ENCODE data around the gene KHDC1L. TPM values are rescaled to one million over a fixed set of nuclear protein-coding genes. Genes with fewer than 3 reads are reported as not detected.
"Not testable (repeated sequence)": the region's sequence is repeated elsewhere in the genome, so short reads cannot be mapped to it uniquely, and the experiment has no call there.

The KHDC1L gene
- total RNA-seq, 1 donor from 2014 or later, result 0.32 TPM

DNA sequence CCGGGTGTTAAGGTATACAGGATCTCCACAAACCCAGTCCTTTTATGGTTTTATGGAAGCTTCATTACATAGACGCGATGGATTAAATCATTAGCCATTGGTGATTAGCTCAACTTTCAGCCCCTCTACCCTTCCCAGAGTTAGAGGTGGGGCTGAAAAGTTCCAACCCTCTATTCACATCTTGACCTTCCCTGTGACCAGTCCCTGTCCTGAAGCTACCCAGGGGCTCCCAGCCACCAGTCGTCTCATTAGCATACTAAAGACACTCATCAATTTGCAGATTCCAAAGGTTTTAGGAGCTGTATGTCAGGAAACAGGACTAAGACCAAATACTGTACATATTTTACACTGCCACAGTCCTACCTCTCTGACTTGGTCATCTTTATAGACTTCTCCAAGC lies 21.0 kb downstream of the KHDC1L start:
- ATAC-seq, result no peak

GRCh38 chr6:73203098-73203497 lies 22.2 kb downstream of the KHDC1L start:
- no peak for ATAC-seq

GRCh38 chr6:73200735-73201134 lies 24.6 kb downstream of the KHDC1L start:
- no peak for ATAC-seq

DNA sequence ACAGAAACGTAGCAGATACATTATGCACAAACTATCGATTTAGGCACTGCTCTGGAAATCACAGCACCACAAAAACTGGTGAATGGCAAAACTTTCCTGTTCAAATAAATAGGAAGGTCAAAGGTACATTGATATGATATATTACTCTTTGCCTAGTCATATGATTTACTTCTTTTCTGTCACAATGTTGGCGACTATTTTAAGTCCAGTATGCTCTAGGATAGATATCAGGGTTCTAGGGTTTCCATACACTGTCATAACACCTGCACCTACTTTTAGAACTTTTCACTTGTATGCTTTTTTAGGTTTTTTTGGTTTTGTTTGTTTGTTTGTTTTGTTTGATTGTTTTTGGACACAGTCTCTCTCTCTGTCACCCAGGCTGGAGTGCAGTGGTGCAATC lies 25.0 kb downstream of the KHDC1L start:
- ATAC-seq, result no peak

DNA sequence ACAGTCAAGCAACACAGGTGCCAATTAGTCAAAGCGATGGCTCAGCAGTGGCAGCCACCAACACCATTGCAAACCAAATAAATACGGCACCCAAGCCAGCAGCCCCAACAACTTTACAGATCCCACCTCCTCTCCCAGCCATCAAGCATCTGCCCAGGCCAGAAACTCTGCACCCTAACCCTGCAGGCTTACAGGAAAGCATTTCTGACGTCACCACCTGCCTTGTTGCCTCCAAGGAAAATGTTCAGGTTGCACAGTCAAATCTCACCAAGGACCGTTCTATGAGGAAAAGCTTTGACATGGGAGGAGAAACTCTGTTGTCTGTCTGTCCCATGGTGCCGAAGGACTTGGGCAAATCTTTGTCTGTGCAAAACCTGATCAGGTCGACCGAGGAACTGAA lies 30.6 kb downstream of the KHDC1L start:
- ATAC-seq, result no peak

GRCh38 chr6:73193302-73193701 lies 32.0 kb downstream of the KHDC1L start:
- ATAC-seq, result not testable (repeated sequence)

DNA sequence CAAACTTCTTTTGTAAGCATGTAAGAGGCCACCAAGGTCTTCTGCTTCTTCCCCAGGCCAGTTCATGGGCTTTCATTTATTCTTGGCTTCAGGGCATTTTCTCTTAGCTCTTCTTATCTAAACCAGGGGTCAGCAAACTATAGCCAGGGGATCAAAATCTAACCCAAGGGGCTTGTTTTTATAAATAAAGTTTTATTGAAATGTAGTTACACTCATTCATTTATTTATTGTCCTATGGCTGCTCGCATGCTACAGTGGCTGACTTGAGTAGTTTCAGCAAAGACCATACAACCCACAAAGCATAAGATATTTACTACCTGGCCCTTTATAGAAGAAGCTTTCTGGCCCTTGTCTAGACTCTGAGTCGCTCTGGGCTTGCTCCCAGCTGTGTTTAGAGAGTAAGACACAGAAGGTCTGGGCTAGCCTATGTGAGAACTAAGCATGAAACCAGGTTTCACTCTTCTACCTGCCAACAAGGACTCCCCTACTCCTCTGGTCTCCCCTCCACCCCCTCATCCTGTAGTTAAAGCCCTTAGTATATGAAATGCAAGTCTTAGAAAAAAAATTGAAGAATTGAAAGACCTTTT lies 43.2 kb downstream of the KHDC1L start:
- no peak for ATAC-seq

GRCh38 chr6:73180763-73181619 lies 44.3 kb downstream of the KHDC1L start:
- ATAC-seq, result peak; percentile 88

DNA sequence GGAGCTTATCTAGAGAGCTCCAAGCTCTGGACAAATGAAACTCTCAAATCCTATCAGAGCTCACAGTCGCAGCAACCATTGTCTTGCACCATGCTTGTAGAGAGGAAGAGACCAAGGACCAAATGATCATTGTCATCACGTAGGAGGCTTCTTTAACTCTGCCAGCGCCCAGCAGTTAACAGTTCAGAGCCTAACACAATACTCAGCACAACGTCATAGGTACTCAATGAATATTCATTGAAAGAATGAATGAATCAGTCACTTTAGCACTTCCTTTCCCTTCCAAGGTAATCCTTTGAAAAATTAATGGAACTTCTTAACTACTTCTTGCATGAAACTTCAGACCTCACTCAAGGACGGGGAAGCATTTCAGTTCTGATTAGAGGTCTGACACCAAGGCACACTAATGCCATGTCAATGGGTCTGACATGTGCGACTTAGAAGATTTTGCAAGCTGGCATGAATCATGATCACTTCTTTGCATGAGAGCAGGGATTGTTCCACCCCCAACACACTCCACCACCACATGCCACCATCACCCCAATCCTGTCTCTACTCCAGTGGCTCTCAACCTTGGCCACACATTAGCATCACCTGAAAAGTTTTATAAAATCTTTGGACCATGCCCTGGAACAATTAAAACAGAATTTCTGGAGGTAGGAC lies 45.1 kb downstream of the KHDC1L start:
- no peak for ATAC-seq

DNA sequence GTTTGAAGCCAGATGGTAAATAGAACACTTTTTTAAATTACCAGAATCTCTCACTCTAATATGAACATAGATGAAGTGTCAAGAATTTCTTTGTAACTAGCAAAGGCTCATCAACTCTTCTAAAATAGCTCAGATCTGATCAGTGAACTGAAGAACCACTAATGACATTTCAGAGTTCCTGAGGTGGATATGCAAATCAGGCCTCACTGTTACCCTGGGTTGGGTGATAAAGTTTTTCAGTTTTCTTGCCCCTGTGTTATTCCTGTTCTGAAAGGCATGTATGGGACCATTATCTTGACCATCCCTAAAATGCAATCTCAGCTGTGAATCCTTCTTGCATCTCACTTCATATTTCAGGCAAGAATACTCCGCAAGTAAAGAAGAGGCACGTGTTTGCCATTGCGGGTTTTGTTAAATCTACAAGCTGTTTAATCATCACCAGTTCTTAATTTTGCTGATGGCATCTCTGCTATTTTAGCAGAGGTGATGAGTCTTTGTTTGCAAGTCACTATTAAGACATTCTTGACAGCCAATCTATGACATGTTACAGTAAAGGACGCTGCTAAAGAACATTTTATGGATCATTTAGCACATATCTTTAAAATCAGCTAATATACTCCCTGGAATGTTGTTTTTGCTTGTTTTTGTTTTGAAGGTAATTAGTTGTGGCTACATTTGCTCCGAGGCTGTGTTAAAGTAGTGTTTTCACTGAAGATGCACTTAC lies 47.9 kb downstream of the KHDC1L start:
- no peak for ATAC-seq

DNA sequence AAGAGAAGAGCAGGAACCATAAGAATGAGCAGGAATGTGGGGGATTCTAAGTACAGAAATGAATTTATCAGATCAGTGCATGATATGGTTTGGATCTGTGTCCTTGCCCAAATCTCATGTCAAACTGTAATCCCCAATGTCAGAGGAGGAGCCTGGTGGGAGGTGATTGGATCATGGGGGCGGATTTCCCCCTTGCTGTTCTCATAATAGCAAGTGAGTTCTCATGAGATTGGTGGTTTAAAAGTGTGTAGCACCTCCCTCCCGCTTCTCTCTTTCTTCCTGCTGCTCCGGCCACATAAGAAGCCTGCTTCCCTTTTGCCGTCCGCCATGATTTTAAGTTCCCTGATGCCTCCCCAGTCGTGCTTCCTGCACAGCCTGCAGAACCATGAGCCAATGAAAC lies 49.2 kb downstream of the KHDC1L start:
- ATAC-seq, result no peak

DNA sequence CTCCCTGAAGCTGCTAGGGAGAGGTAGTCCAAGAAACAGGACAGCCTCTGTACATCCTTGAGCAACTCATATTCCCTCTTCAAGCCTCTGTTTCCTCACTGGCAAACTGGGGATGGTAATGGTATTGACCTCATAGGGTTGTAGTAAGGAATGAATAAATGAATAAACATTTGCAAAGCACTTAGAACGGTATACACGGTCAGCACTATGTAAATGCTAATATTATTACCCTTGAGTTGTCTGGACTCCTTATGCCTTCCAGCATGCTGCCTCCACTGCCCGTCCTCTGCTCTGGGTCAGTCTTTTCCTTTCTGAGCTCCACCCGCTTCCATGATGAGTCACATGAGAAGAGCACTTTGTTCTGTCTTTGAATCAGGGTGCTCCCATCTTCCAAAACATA lies 50.6 kb downstream of the KHDC1L start:
- no peak for ATAC-seq

Other genes starting within 250 kb of the KHDC1L start
- 0.88 TPM for gene KHDC1, start 37.7 kb upstream of the KHDC1L start, total RNA-seq
- gene DPPA5, start 128.8 kb upstream of the KHDC1L start, total RNA-seq, result not detected
- not detected for gene KHDC3L, start 137.2 kb upstream of the KHDC1L start, total RNA-seq
- 0.36 TPM for gene OOEP, start 144.4 kb upstream of the KHDC1L start, total RNA-seq
- gene DDX43, start 169.3 kb upstream of the KHDC1L start, total RNA-seq, result 0.56 TPM
- gene CGAS, start 226.8 kb upstream of the KHDC1L start, total RNA-seq, result 8.6 TPM
- gene MTO1, start 236.2 kb upstream of the KHDC1L start, total RNA-seq, result 18.5 TPM

Data from esophagus mucosa (tissue), 1 donor.